ENCODE measurements around the gene ZNF135.

Gene ZNF135

DNA sequence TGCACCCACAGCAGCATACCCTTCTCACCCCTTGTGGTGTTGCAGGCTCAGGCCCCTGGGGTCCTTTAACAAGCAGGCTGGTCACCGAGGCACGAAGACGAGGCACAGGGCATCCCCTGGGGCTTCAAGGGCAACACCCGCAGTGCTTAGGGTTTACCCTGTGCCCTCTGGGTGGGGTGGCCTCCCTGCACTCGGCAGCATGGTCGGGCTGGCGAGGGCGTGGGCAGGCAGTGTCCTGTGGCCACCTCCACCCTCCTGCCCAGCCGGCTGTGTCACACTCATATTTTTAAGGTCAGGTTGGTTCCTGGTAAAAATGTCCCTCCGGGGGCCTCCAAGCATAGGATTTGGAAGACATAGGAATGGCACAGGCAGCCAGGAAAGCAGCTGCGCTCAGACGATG is 11.4 kb upstream of the ZNF135 start:
- no peak for DNase-seq

DNA sequence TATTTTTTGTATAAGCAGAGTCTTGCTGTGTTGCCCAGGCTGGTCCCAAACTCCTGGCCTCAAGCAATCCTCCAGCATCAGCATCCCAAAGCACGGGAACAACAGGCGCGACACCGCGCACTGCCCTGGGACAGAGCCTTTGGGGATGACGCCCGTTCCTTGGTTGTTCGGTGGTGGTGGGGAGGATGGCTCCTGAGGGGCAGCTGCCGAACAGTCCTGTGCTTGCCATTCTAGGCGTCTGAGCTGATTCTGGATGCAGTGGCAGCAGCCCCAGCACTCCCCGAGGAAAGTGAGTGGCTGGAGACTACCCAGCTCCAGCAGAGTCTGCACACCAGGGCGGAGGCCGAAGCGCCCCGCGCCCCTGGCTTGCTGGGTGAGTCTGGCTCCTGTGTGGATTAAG is 6.8 kb upstream of the ZNF135 start:
- no peak for DNase-seq

DNA sequence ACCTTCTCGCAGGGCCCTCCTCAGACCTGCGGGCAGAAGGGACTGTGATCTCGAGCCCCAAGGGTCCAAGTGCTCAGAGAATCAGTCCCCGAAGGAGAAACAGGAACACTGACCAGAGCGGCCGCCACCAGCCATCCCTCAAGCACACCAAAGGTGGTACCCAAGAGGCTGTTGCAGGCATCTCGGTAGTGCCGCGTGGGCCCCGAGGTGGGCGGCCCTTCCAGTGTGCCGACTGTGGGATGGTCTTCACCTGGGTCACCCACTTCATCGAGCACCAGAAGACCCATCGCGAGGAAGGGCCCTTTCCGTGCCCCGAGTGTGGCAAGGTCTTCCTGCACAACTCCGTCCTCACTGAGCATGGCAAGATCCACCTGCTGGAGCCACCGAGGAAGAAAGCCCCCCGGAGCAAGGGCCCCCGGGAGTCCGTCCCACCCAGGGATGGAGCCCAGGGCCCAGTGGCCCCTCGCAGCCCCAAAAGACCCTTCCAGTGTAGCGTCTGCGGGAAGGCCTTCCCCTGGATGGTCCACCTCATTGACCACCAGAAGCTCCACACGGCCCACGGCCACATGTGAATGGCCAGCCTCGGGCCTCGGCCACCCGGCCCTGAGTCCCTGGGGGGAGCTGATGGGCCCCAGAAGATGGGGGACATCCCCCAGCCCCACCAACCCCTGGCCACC is 5.5 kb upstream of the ZNF135 start:
- DNase-seq = no peak

DNA sequence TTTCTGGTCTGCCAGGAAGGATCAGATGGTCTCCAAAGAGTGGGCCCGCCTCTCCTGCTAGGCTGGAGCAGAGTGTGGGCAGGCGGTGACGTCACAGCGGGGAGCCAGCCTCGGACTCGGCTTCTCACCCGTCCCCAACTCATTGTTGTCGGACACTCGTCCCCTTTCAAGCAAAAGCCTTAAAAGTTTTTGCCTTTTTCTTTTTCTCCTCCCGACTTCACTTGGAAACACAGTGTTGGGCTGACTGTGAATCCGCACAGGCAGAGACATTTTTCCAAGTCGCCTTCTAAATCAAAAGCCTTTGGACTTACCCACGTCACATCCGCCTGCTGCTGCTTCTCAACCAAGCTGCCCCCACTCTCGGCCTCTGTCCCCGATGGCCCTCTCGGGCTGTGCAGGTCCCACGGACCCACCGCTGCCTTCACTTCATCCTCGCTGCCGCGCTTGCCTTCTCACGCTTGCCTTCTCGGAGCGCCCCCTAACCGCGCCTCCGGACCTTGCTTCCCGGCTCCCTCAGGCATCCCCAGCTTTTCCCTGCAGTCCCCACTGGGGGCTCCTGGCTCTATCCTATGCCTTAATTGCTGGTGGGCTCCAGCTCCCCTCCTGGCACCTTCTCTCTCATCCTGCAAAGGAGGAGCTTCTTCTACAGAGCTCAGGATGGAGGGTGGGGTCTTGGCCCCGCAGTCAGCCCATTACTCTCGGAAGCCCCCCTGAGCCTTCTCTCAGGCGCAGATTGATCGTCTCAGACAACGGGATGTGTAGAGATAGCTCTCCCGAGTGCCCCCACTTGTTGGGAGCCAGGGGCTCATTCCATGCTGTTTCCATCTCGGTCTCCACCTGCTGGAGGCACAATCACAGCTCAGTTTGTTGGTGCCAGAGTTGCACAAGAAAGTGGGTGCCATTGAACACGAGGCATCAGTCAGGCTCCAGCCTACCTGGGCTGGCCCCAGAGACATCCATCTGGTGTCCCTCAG is 3.9 kb upstream of the ZNF135 start:
- DNase-seq = peak; percentile 35 to 48

DNA sequence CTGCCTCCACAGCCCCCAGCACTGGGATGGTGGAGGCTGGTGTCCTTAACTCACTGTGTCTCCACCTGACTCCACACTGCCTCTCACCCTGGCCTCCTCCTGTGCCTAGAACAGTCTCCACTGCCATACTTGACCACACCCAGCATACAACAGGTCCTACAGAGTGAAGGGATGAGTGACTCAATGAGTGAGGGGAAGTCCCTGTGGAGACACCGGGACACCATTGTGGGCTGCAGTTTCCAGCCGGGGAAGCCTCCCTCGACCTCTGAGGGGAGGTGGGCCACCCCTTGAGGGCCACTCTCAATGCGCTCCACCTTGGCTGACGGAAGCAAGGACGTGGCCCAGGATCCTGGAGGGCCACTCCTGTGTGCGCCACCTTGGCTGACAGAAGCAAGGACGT is 2.8 kb upstream of the ZNF135 start:
- DNase-seq = no peak

DNA sequence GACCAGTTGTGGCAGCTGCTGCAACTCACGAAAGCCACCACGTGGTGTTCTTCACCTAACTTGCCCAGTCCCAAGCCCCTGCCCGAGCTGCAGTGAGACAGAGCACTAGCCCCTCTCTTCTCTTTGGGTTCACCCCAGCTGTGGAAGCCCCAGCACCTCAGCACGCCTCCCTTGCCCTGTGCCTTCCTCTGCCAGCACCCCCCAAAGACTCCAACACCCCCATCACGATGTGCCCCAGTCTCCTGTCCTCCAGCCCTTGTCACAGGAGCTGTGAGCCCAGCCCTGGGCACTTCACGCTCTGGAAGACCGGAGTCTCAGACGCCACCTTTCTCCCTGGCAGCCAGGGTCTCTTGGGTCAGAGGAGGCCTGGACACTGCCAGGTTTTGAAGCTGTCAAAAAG is 2.2 kb upstream of the ZNF135 start:
- no peak for DNase-seq

DNA sequence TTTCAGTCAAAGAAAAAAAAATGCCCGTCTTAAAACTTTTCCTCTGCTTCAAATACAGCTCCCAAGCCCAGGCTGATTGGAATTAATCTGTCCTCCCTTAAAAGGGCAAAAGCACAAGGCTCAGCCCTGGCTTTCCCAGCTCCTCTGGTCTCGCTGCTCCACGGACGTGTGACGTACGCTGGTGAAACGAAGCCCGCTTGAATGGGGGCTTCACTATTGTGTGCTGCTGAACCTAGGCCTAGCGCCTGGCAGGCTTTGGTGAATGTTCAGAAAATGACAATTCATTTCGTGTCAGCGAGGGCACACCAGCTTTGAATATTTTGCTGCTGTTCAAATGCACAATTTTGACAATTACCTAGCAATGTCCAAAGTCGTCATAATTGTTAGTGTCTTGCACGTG is 615 bp upstream of the ZNF135 start:
- DNase-seq = no peak

DNA sequence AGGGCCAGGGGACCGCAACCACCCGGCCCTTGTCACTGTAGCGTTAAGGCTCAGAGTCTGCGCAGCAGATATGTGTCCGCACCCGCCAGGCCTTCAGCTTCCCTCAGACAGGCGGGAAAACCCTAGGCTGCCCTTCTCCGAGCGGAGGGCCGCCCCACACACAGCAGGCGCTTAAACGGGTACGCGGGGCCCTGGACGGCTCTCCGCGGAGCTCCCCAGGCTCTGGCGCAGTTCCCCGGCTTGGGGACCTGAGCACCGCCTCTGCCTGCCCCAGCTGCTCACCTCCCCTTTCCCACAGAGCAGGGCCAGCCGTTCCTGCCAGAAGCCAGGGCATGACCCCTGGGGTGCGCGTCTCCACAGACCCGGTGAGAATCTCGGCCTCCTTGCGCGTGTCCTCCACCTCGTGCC is 593 bp downstream of the ZNF135 start:
- no peak for DNase-seq

DNA sequence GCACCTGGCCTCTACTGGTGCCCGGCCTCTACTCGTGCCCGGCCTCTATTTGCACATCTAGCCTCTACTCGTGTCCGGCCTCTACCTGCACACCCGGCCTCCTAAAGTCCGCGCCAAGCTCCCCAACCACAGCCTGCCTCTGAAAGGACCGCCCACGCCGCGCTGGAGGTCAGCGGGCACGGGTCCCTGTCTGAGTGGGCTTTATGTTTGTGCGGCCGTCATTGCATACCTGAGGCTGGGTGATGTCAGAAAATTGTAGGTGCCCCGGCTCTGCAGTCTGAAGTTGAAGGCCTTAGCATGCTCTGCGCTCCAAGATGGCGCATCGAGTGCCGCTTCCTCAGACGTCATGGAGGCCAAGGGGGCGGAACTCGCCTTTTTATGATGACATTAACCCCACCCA is 1.1 kb downstream of the ZNF135 start:
- no peak for DNase-seq

DNA sequence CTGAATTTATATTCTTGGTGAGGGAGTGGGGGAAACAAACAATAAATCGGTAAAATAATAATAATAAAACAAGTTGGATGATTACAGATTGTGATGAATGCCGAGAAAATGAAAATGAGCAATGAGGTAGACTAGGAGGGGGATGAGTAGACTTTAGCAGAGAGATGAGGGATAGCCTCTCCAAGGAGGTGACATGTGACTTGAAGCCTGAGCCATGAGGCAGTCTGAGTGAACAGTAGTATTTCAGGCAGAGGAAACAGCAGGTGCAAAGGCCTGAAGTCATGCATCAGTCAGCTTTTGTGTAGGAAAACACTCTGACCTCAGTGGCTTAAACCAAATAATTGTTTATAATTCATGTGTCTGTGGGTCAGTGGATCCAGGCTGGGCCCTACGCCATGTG is 4.6 kb downstream of the ZNF135 start:
- no peak for DNase-seq

DNA sequence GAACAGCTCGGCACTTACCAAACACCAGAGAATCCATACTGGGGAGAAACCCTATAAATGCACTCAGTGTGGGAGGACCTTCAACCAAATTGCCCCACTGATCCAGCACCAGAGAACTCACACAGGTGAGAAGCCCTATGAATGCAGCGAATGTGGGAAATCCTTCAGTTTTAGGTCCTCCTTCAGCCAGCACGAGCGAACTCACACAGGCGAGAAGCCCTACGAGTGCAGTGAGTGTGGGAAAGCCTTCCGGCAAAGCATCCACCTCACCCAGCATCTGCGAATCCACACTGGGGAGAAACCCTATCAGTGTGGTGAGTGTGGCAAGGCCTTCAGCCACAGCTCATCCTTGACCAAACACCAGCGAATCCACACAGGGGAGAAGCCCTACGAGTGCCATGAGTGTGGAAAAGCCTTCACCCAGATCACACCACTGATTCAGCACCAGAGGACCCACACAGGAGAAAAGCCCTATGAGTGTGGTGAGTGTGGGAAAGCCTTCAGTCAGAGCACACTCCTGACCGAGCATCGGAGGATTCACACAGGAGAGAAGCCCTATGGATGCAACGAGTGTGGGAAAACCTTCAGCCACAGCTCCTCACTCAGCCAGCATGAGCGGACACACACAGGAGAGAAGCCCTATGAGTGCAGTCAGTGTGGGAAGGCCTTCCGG is 8.3 kb downstream of the ZNF135 start:
- no peak for DNase-seq

DNA sequence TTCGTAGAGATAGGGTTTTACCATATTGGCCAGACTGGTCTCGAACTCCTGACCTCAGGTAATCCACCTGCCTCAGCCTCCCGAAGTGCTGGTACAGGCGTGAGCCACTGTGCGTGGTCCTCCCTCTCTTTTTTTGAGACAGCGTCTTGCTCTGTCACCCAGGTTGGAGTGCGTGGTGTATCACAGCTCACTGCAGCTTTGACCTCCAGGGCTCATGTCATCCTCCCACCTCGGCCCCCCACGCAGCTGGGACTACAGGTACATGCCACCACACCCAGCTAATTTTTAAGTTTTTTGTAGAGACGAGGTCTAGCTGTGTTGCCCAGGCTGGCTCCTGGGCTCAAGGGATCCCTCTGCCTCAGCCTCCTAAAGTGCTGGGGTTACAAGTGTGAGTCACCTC is 20.7 kb downstream of the ZNF135 start:
- no peak for DNase-seq

DNA sequence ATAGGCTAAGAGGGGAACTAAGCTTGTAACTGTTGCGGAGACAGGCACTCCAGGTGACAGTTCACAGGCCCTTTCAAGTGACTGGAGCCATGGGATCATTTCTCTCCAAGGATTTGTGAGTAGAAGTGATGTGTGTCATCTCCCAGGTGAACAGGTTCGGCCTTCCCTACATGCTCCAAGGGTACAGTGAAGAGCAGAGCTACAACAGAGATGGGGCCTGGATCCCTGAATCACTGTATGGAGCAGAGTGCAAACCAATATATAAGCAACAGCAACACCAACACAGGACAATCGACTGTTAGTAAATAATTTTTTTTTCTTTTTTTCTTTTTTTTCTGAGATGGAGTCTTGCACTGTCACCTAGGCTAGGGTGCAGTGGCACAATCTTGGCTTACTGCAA is 23.9 kb downstream of the ZNF135 start:
- no peak for DNase-seq

DNA sequence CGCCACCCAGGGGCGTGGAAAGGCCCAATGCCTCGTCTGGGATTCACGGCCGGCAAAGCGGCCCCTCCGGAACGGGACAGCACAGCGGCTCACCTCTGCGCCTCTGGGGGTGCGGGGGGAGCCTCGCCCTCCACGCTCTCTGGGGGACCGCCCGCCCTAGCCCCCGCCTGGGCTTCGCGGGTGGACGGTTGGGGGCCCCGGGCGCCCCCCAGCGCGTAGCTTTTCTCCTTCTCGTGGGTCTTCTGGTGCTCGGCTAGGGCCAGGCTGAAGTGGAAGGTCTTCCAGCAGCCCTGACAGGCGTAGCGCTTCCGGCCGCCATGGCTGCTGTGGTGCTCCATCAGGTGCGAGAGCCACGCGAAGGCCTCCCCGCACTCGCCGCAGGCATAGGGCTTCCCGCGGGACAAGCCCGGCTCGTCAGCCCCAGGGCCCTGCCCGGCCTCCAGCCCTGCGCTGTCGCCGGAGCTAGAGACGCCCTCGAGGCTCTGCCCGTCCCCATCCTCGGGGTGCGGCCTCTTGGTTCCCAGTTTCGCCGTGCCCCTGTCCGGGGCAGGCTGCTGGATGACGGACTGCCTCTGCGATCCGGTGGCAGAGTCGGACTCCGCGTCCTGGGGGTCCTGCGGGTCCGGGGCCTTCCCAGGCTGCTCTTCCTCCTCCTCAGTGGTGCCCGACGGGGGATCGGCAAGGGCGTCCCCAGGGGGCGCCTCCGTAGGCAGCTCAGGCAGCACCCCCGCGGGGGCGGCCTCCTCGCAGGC is 25.7 kb downstream of the ZNF135 start:
- no peak for DNase-seq

DNA sequence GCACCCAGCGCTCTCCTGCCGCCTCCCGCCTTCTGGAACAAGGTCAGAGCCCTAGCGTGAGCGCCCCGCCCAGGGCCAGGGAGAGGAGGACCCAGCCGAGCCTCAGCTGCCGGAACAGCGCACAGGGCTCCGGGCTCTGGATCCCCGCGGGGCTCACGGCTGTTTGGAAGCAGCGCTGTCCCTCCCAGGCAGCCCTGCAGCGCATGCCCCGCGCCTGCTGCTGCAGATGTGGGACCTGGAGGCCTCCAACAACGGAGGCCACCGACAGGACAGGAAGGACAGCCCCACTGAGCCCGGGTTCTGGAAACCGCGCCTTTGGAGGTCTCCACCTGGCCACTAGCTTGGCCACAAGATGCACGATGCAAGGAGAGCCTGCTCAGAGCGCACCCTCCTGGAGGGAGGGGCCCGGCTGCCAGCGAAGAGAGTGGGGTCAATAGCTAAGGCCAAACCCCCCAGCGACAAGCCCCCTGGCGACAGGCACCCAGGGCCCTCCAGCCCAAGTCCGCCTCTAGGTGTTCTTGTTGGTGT is 26.3 kb downstream of the ZNF135 start:
- no peak for DNase-seq

DNA sequence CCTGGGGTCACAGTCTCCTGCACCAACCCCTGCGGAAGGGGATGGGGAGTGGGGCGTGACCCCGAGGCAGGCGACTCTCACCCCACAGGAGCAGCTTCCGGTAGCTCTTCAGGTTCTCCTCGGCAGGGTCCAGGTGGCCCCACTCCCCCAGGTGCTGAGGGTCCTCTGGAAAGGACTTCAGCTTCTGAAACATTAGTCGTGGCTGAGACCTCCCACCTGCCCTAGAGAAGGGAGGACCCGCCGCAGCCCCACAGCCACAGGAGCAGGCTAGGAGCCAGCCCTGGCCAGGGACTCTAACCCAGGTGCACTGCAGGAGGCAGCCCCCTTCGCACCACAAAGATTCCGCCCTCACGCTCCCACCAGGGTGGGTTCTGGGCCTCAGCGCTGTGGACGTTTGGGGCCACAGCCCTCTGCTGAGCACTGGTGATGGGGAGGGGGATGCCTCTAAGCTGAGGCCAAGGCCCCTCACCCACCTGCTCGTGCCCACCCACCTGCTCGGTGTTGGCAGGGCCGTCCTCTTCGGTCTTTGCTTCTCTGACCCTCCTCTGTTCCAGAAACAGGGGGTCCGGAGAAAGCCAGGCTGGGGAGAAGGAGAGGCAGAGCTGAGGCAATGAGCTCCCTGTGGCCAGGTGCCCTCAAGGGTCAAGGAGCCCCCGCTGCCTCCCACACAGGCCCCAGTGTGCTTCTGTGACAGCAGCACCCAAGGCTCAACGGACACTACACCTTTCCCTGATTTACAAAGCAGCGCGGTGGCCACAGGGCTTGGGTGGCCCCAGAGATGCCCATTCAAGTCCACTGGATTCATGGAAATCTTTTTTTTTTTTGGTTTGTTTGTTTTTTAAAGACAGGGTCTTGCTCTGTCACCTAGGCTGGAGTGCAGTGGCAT is 28.0 kb downstream of the ZNF135 start:
- DNase-seq = no peak

DNA sequence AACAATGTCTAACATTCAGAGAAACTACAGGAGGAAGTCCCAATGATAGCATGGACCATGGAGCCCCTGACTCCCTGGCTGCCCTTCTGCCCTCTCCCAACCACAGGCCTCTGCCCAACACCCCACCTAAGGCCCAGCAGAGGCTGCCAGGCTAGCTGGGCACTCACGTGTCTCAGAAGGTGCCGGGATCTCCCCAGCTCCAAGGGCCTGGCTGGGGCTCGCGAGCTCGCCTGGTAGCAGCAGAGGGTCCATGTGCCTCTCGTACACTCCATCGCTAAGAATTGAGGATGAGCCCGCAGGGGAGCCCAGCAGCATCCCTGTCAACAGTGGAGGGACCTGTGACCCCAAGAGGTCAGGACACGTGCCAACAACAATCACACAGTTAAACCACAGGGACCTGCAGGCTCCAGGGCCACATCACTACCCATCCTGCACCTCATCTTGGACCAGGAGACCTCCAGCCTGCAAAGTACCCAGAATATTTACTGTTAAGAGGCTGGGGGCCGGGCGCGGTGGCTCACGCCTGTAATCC is 29.5 kb downstream of the ZNF135 start:
- no peak for DNase-seq

DNA sequence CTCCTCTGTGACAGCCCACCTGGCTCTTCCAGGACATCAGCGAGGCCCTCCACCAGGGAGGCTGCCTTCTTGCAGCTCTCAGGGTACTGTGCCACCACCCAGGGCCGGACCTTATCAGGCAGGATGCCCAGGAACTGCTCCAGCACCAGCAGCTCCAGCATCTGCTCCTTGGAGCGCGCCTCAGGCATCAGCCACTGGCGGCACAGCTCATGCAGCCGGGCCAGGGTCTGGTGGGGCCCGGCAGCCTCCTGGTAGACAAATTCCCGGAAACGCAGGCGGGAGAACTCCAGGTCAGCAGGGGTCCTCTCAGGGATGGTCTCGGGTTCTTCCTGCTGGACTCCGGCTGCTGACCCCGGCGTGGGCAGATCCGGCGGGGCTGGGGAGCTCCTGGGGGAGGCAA is 30.8 kb downstream of the ZNF135 start:
- DNase-seq = no peak

DNA sequence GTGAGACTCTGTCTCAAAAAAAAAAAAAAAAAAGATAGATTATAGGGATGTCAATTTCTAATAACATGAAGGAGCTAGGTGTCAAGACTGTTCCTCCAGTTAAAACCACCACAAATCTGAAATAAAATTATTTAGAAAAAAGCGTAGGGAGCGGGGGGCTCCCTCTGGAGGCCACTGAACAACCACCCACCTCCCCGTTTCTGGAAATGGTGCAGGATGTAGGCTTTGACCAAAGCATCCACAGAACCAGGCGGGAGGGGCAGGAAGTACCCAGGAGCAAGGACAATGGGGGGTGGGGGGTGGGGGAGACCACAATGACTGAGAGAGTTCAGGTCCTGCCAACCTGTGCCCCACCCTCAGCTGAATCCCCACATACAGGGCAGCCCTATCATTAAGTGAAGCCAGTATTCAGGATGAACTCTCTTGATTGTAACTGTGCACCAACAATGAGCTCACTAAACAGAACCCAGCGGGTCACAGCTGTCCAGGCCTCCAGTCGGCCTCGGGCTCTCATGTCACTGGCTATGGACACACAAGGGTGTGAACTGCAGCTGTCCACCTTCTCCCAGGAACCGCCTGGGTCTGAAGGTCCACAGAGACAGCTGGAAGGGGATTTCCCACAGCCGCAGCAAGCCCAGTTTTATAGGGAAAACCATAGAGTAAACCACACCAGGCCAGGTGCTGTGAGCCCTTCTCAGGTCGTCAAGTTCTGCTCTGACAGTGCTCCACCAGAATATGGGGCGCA is 32.3 kb downstream of the ZNF135 start:
- DNase-seq = no peak

DNA sequence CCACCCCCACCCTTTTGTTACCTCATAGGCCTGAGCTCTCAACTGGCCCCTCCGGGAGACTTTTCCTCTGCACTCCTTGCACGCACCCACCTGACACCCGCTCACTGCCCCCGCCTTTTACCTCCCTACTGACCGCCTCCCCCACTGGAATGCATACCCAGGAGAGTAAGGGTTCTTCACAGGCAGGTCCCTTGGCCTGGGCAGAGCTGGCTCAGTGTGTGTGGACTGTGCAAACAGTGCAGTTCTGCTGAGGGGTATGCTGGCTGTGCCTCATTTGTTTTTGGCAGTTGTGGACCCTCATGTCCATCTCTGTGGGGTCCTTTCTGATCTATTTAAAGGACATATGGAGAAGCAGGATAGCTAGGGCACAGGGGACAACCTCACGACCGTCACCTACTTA is 34.0 kb downstream of the ZNF135 start:
- no peak for DNase-seq

DNA sequence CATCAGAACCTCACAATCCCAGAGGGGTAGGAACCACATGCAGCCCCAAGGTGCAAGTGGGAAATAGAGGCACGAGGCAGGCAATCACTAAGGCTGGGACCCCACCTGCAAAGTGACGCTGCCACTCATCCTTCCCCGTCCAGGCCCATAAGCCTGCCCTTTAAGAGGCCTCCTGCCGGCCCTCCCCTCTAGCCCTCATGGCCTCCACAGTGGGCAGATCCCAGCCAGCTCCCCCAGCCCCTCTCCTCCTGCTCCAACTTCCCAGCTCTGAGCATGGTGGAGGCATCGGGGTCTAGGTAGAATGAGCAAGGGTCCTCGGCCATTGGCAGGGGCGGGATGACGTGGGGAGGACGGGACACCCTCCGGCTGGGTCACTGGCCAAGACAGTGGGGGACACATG is 36.2 kb downstream of the ZNF135 start:
- no peak for DNase-seq
